HG03520 (cell line): Measurements from ENCODE around the gene KRT16.
"Not testable (repeated sequence)": the region's sequence is repeated elsewhere in the genome, so short reads cannot be mapped to it uniquely, and the experiment has no call there.

Experiments used
- ATAC-seq: cut with Tn5 transposase; IDR thresholded peaks from one replicate; pipeline ENCODE4 v1.9.1; 2021; ENCODE audit warnings: mild to moderate bottlenecking, moderate library complexity; ENCODE audit not compliant: unreplicated experiment

Gene KRT16

DNA sequence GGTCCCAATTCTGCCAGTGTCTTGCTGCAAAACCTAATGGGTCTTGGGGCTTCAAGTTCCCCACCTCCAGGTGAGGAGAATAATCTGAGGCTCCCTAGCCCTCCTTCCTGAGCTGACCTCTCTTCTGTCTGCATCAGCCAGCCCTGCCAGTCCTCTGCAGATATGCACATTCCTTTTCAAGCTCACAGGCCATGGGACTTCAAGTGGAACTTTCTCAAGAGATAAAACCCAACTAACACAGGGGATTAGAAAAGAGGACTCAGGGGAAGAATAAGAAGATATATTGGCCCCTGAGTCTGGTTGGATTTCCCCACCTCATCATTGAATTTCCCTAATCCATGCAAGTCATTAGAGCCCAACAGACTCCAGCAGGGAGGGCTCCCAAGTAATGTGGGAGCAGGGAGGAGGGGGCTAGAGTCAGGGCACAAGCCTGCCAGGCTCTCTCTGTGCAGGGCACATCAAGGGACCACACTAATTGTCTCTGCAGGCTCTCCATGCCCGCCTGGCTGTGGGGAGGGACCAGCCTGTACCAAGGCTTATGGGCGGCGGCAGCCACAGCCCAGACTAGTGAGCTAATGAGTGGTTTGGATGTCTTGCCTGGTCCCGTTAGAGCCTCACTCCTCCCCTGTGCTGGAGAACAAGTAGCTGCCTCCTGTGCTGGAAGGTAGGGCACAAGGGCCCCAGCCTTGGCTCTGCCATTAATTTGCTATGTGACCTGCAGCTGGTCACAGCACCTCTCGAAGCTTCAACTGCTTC lies 27.1 kb downstream of the KRT16 start:
- ATAC-seq, result no peak

DNA sequence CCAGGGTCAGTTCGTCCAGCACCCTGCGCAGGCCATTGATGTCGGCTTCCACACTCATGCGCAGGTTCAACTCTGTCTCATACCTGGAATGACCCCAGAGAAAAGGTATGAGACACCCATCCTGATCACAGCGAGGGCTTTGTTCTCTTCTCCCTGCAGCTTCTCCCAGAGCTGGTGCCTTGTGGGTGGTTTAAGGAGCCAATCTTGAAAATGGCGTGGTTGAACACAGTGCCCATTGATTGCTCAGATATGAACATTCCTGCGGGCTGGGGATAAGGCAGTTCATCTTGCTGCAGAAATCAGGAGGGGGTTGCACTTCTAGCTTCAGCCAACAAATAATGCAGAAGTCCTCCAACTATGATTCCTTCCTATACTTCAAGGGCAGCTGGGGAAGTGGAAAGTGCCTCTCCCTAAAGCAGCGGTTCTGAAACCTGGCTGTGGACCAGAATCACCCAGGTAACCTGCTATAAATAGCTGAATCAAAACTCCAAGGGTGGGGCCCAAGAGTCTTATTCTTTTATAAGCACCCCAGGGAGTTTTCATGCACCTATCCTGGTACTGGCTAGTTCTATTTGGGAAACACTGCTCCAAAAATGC lies 28.1 kb downstream of the KRT16 start:
- not testable (repeated sequence) for ATAC-seq

DNA sequence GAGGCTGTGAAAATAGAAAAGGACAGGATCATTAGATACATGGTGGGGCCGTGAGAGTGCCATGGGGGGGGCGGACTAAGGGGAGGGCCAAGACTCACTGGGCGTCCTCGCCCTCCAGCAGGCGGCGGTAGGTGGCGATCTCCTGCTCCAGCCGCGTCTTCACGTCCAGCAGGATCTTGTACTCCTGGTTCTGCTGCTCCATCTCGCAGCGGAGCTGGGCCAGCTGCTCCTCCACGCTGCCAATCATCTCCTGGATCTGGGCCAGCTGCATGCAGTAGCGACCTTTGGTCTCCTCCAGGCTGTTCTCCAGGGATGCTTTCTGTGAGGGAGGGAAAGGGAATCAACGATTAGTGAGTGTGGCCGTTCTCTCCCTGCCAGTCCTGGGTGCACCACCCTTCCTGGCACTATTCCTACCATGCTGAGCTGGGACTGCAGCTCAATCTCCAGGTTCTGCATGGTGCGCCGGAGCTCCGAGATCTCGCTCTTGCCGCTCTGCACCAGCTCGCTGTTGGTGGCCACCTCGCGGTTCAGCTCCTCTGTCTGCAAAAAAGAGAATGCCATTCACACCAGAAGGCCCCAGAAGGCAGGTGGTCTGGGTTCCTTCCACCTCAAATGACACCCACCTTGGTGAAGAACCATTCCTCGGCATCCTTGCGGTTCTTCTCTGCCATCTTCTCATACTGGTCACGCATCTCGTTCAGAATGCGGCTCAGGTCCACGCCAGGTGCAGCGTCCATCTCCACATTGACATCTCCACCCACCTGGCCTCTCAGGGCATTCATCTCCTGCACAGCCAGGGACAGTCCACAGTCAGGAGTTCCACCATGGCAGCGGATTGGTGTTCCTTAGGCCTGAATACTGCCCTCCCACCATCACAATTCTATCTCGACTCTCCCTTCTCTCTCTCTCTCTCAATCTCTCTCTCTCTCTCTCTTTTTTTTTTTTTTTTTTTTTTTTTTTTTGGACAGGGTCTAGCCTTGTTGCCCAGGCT lies 29.1 kb downstream of the KRT16 start:
- ATAC-seq, result no peak

DNA sequence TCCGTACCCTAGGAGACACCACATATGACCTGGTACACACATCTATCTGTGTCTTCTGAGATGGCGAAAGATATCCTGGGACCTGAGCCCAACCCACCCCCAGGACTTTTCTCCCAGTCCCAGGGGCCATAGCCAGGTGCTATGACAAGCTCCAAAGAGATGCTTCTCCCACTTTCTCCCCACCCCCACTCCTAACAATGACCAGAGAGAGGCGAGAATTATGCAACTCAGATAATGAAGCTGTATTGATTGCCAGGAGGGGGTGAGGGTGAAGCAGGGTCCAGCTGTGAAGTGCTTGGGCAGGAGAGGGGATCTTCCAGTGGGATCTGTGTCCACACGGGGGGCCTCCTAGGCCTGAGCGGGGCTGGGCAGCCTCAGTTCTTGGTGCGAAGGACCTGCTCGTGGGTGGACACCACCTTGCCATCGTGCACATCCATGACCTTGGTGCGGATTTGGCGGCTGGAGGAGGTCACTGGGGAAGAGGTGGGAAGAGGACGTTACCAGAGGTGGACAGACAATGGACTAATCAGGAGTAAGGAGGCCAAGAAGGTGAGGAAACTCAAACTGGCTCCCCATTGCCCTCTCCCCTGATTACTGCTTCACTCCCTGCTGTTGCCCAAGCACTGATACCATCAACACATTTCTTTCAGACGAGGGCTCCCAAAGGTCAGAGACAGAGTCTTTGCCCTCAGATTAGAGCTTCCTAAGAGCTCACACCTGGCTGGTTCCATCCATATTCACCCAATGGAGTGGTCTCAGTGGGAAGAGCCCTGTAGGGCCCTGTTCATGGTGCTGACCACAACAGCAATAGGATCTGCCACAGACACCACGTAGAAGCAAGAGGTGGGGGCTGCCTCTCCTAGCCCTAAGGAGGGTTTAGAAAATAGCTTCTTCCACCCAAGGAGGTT lies 30.3 kb downstream of the KRT16 start:
- not testable (repeated sequence) for ATAC-seq

DNA sequence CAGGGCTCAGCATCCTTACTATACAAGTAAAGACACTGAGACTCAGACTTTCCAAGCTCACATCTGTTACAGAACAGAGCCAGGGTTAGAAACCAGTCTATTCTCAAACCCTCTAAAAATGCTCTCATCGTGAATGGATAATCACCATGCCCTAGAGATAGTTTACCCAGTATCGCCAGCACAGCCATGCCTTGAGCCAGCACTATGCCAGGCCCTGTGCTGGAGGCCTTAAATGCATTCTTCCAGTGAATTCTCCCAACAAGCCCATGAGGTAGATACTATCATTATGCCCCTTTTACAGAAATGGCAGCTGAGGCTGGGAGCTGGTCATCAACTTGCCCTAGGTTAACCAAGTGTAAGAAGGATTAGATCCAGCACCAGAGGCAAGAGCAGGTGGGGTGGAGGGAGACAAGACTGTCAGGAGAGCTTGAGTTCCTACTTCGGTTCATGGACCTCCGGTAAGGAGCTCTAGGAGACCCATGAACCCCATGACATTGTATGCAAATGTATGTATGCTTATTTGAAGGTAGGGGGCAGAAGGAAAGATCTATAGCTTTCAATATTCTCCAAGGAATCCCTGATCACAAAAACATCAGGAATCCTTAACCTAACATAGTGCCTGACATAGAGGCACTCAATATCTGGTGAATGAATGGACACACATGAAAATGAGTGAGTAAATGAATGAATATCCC lies 31.1 kb downstream of the KRT16 start:
- ATAC-seq, result no peak

DNA sequence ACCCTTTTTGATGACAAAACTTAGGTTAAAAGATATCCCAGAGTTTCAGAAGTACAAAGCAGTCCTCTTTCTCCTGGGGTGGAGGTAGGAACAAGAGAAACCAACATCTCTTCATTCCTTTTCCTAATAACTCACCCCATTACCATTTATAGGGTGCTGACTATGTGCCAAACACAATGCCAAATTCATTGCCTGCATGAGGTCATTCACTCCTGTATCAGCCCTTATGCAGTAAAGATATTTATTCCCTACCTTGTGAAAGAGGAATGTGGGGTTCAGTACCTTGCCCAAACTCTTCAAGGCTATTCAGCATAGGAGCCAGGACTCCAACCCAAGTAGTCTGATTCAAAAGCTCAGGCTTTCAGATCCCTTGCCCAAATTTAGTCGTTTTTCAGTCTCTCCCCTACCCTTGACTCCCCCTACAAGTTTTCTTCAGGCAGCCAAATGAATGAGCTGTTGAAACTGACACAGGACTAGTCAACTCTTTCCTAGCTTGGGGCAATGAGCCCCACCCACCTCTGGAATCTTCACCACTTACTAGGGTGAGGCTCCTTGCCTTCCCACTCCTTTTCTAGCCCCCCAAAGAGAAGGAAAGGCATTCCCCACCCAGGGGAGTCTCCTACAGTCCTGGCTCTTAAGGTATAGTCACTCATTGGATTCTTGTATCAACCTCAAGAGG lies 31.7 kb downstream of the KRT16 start:
- ATAC-seq, result no peak

DNA sequence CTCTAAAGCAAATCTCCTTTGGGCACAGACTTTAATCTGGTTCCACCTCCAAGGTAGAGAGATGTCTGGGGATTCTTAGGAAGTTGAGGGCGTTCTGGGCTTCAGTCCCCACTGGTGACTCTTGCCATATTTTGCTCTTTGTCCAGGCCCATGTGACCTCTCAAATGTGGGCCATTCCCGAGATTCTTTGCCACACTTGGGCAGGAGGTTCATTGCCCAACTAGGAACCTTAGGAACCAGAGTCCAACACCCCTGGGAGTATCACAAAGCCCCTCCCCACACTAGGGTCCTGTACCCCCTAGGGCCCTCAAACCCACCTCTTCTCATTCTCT lies 32.4 kb downstream of the KRT16 start:
- no peak for ATAC-seq

DNA sequence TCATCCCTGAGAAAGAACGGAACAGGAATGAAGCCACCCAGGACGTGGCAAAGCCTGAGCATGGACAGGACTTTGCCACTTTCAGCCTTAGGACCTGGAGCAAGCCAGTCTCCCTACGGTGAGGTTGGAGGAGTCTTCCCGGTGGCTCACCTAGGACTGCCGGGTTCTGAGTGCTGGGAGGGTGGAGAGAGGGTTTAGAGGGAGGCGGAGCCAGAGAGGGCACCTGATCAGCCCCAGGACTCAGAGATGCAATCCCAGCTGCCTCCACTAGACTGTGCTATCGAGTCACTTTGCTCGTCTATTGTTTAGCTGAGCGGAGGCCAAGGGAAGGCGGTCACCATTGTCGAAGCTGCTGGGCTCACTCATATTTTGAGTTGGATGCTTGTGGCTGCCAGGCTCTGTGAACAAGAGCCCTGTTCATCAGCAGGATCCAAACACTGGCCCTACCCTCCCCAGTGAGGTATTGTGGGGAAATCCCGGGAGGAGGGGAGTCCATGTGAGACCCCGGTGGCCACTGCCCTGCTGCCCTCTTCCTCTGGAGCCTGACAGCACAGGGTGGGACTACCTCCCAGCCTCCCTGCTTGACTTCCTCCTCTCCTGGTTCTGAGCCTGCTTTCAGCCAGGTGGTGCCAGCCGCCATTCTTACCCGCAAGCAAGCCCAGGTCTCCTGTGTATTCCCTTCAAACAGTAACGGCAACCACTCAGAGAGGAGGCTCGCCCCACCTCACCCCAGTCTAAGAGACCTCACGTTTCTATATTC lies 32.9 kb downstream of the KRT16 start:
- ATAC-seq, result no peak

DNA sequence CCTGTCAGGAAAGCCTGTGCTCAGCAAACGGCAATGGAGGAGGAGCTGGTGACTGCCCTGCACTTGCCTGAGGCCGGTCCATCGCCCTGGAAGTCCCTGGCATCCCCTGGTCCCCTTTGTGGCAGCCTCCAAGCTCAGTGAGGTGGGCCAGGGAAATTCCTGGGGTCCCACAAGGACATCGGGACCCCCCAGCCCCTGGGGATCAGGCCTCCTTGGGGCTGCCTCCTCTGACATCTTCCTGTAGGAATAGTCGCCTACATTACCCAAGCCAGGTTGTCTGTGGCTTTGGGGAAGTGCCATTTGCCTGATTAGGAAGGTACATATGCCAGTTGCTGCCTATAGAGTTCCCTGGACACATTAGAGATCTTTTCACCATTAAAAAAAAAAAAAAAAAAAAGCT lies 33.6 kb downstream of the KRT16 start:
- no peak for ATAC-seq

DNA sequence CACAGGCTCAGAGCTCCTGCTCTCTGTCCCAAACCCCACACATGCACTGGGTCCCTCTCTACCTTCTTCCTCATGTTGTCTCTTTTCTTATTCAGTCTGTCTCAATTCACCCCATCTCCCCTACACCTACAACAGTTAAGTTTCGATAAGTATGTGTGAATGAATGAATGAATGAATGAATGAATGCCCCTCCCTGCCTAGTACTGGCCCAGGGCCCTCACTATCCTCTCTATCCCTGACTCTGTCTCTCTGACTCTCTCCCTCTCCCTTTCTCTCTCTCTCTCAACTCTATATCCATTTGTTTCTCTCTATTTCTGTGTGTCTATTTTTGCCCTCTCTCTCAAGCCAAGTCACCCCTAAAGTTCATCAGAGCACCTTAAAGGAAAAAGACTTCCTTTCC lies 34.0 kb downstream of the KRT16 start:
- ATAC-seq, result no peak

DNA sequence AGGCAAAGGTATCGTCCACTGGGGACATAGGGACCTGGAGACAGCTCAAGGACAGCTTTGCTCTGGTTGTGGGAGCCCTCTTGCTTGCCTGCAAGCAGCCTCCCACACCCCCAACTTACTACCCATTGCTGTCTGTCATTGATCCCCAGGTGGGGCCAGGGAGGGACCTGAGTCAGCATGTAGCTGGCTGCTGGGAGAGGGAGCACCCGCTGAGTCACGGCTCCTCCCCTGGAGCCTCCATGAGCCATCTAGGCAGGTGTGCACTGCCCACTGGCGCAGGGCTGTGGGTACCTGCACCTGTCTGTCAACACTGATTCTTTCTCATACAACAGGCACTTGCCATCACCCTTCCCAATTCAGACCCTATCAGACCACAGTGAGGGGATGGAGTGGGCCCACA lies 35.8 kb downstream of the KRT16 start:
- ATAC-seq, result not testable (repeated sequence)

DNA sequence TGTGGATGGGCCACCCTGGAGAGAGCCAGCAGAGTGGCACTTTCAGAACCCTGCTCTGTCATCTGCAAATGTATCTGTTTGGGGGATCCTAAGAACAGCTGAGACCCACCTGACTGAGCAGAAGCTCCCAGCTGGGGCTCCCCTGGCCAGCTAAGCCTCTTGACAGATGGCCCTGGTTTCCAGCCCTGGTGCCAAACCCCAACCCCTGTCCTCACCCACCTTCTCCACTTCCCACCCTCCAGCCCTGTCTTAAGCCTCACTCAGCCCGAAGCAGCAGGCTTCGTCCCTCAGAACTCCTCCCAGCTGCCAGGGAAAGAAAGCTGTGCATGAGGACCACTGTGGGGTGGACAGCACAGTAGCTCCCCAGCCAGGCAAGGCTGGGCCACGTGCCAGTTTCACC lies 37.2 kb downstream of the KRT16 start:
- no peak for ATAC-seq

DNA sequence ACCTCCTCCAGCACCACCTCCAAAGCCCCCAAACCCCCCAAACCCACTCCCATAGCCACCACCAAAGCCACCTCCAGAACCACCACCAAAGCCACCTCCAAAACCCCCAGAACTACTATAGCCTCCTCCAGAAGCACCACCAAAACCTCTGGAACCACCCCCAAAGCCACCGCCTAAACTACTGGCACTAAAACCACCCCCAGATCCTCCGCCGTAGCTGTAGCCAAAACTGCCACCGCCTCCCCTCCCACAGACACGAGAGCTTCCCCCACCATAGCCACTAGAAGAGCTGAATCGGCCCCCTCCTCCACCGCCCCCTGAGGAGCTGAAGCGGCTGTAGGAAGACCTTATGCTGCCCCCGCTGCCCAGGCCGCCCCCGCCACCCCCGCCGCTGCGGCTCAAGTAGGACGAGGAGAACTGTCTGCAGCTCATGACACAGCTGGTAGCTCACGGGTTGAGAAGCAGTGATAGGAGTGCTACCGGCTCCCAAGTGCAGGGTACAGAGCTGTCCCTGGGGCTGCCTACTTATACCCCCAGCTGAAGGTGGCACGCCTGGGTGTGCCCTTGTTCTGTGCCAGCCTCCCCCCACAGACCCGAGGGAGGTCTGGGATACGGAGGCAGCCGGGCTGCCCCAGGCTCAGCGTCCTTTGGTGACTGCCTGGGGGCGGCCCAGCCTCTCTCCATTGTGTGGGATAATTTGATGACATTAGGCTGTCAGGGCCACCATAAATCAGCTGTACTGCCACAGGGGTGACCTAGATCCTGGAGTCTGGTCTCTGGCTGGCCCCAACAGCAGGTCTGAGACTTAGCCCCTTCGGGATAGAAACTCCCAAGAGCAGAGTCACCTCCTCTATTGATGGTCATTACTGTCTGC lies 40.8 kb downstream of the KRT16 start, which contains the start of gene KRT9:
TSS of gene KRT9 (minus strand) at position 499 of the 874 bp plus-strand sequence. CDS start at position 432, 67 bp downstream.
- no peak for ATAC-seq

DNA sequence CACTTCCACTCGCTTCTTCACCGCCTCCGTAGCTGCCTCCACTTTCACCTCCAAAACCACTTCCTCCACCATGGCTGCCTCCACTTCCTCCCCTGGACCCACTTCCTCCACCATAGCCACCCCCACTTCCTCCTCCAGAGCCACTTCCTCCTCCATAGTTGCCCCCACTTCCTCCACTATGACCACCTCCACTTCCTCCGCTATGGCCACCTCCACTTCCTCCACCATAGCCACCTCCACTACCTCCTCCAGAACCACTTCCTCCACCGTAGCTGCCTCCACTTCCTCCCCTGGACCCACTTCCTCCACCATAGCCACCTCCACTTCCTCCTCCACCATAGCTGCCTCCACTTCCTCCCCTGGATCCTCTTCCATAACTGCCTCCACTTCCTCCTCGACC lies 45.2 kb downstream of the KRT16 start:
- ATAC-seq, result no peak

DNA sequence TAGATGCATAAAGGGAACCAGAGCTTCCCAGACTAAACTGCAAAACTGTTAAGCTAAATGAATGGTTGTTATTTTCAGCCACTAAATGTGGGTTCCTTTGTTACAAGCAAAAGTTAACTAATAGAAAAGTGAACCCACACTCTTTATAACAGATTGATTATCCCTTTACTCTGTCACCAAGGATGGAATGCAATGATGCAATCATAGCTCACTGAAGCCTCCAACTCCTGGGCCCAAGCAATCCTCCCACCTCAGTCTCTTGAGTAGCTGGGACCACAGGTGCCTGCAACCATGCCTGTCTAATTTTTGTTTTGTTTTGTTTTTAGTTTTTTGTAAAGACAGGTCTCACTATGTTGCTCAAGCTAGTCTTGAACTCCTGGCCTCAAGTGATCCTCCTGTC lies 47.2 kb downstream of the KRT16 start:
- ATAC-seq, result no peak

DNA sequence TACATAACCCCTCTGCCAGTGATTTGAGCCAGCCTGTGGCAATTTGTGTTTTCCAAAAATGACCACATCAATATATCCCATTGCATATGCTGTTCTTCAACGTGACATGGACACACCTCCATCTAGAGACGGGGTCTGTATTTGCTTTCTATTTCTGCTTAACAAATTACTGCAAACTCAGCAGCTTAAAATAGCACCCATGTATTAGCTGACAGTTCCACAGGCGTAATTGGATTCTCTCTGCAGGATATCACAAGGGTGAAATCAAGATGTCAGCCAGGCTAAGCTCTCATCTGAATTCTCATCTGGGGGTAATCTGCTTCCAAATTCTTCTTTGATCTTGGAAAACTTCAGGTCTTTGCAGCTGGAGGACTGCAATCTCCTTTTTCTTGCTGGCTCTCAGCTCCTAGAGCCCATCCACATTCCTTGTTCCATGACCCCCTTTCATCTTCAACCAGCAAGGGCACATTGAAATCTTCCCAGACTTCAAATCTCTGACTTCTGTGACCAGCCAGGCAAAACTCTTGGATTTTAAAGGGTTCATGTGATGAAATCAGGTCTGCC lies 48.9 kb downstream of the KRT16 start:
- no peak for ATAC-seq

DNA sequence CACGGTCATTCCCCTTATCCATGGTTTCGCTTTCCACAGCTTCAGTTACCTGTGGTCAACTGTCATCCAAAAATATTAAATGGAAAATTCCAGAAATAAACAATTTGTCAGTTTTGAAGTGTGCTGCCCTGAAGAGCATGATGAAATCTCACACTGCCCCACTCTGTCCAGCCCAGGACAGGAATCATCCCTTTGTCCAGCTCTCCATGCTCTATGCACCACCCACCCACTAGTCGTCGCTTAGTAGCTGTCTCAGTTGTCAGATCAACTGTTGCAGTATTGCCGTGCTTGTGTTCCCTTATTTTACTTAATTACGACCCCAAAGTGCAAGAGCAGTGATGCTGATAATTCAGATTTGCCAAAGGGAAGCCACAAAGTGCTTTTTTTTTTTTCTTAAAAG lies 51.0 kb downstream of the KRT16 start:
- ATAC-seq, result no peak
